ENCODE data around the gene PPAN.

The PPAN gene

GRCh38 chr19:10093295-10094186 lies 12.6 kb upstream of the PPAN start:
- peak; percentile 22 for DNase-seq

- DNase-seq, result peak; percentile 57
Measured at GRCh38 chr19:10095622-10095947, 10.6 kb upstream of the PPAN start.

GRCh38 chr19:10095948-10096614 lies 10.1 kb upstream of the PPAN start:
- DNase-seq, result peak; percentile 97

GRCh38 chr19:10096615-10096963 lies 9.6 kb upstream of the PPAN start:
- DNase-seq, result no peak

- DNase-seq, result no peak
Measured at GRCh38 chr19:10100163-10100785, 5.9 kb upstream of the PPAN start.

GRCh38 chr19:10102787-10103236 lies 3.4 kb upstream of the PPAN start:
- no peak for DNase-seq

- no peak for DNase-seq
Measured at GRCh38 chr19:10104130-10104513, 2.0 kb upstream of the PPAN start.

GRCh38 chr19:10104665-10105508 lies 1.3 kb upstream of the PPAN start:
- DNase-seq, result no peak

GRCh38 chr19:10105509-10106099 lies 558 bp upstream of the PPAN start:
- no peak for DNase-seq

GRCh38 chr19:10107254-10107653 lies 1.1 kb downstream of the PPAN start:
- DNase-seq, result no peak

- no peak for DNase-seq
Measured at GRCh38 chr19:10107817-10108367, 1.7 kb downstream of the PPAN start.

- no peak for DNase-seq
Measured at GRCh38 chr19:10109528-10109927, 3.4 kb downstream of the PPAN start.

- no peak for DNase-seq
Measured at GRCh38 chr19:10110076-10110971, 4.2 kb downstream of the PPAN start.

- no peak for DNase-seq
Measured at GRCh38 chr19:10110972-10111317, 4.8 kb downstream of the PPAN start.

- DNase-seq, result no peak
Measured at GRCh38 chr19:10111405-10111811, 5.2 kb downstream of the PPAN start, which contains the start of gene P2RY11. Gene P2RY11 (plus strand): TSS chr19:10111693. CDS start chr19:10111722, 29 bp downstream.

- no peak for DNase-seq
Measured at GRCh38 chr19:10112037-10112761, 6.0 kb downstream of the PPAN start.

GRCh38 chr19:10112895-10113591 lies 6.9 kb downstream of the PPAN start:
- DNase-seq, result peak; percentile 69

- peak; percentile 31 for DNase-seq
Measured at GRCh38 chr19:10113592-10113963, 7.4 kb downstream of the PPAN start.

- DNase-seq, result peak; percentile 18
Measured at GRCh38 chr19:10113964-10114650, 7.9 kb downstream of the PPAN start.
